AG10803 (cell line): Measurements from ENCODE around the gene BMP8A.
"Not testable (repeated sequence)": the region's sequence is repeated elsewhere in the genome, so short reads cannot be mapped to it uniquely, and the experiment has no call there.

Source experiments
- DNase-seq: peaks from one replicate; pipeline ENCODE4 v3.0.0; 2010; ENCODE audit warnings: low read depth
- H3K4me3 ChIP-seq: 2 replicates; pipeline ENCODE4 v1.5.1; 2011; ENCODE audit warnings: mild to moderate bottlenecking, low read length, control low read depth
- CTCF ChIP-seq: conservative IDR thresholded peaks from 2 replicates; pipeline ENCODE4 v1.5.1; 2011; ENCODE audit warnings: mild to moderate bottlenecking, low read length, control low read depth, inconsistent platforms

Gene BMP8A

GRCh38 chr1:39470040-39470439 is 21.4 kb upstream of the BMP8A start:
- H3K4me3 ChIP-seq: no peak overlapping the region
- no peak for DNase-seq
- TF ChIP-seq CTCF: no peak

DNA sequence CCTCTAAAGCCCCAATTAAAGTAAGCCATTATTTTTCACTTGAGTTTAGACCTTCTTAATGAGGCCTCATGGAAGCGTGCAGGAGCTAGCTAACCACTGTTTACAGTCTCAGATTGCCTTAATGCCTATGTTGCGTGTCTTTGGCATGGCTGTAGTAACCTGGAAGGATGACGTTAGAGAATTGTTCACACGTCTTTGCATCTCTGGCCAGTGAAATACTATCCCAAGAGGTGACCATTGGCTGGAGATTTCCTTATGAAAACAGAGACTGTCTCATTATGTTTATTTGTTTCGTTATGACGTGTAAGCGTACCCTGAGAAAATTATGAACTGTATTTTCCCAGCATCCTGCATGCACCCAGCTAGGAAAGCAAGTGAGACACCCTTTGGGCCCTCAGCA is 18.6 kb upstream of the BMP8A start:
- TF ChIP-seq CTCF: no peak
- DNase-seq: no peak
- H3K4me3 ChIP-seq: no peak overlapping the region

GRCh38 chr1:39473324-39473723 is 18.1 kb upstream of the BMP8A start:
- no peak for TF ChIP-seq CTCF
- no peak for DNase-seq
- no peak overlapping the region for H3K4me3 ChIP-seq

GRCh38 chr1:39474810-39475209 is 16.6 kb upstream of the BMP8A start:
- TF ChIP-seq CTCF: no peak
- DNase-seq: no peak
- no peak overlapping the region for H3K4me3 ChIP-seq

- H3K4me3 ChIP-seq, DNase-seq: not testable (repeated sequence)
These were observed 15.9 kb upstream of the BMP8A start for GRCh38 chr1:39475551-39475950.

GRCh38 chr1:39478126-39478915 is 13.1 kb upstream of the BMP8A start:
- no peak for TF ChIP-seq CTCF
- no peak overlapping the region for H3K4me3 ChIP-seq
- peak; percentile 80 for DNase-seq

DNA sequence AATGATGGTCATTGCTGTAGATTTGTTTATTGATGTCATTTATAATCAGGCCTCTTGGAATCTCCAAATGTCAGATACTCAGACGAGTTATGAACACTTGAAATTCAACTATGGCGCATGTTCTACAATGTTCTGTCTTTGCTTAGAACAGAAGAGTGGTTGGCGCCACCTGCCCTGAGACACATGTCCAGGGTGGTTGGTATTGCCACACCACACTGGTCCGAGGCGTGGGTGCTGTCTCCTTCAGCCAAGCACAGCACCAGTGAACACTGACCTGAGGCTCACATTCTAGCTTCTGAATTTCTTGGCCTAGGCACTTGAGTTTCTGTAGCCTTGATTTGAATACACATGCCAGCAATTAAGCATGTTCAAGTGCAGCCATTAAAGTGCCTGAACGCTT is 10.1 kb upstream of the BMP8A start:
- no peak overlapping the region for H3K4me3 ChIP-seq
- no peak for TF ChIP-seq CTCF
- no peak for DNase-seq
